Endodermal cell (in vitro differentiated cells): ENCODE measurements around the gene DCC. TPM values are rescaled to one million over a fixed set of nuclear protein-coding genes. Genes with fewer than 3 reads are reported as not detected.

Experiments
- DNase-seq: peaks from one replicate; pipeline ENCODE4 v3.0.0-alpha.2; 2017
- H3K27ac ChIP-seq: 2 replicates; pipeline ENCODE4 v1.5.1; 2013; ENCODE audit warnings: mild to moderate bottlenecking, low read depth, low read length, moderate library complexity
- H3K27me3 ChIP-seq: 2 replicates; pipeline ENCODE4 v1.6.1; 2013; ENCODE audit warnings: mild to moderate bottlenecking, low read length, moderate library complexity; ENCODE audit not compliant: insufficient read depth, control insufficient read depth, poor library complexity, severe bottlenecking
- H3K36me3 ChIP-seq: 2 replicates; pipeline ENCODE4 v1.7.0; 2013; ENCODE audit warnings: mild to moderate bottlenecking, low read length, moderate library complexity; ENCODE audit not compliant: control insufficient read depth, insufficient read depth
- H3K4me1 ChIP-seq: one replicate; pipeline ENCODE4 v1.7.0; 2013; ENCODE audit warnings: low read length; ENCODE audit not compliant: control insufficient read depth, insufficient read depth
- H3K4me3 ChIP-seq: 2 replicates; pipeline ENCODE4 v1.5.1; 2013; ENCODE audit warnings: mild to moderate bottlenecking, low read length, moderate library complexity
- H3K9ac ChIP-seq: 2 replicates; pipeline ENCODE4 v1.6.1; 2013; ENCODE audit warnings: mild to moderate bottlenecking, low read length, moderate library complexity; ENCODE audit not compliant: poor library complexity, severe bottlenecking; ENCODE audit errors: extremely low read depth
- H3K9me3 ChIP-seq: 2 replicates; pipeline ENCODE4 v1.6.1; 2013; ENCODE audit warnings: mild to moderate bottlenecking, low read length, moderate library complexity; ENCODE audit not compliant: control insufficient read depth
- H3K27ac Mint-ChIP-seq: 2 replicates; pipeline ENCODE4 v1.8.0; 2020; ENCODE audit warnings: mixed read lengths
- H3K27me3 Mint-ChIP-seq: 2 replicates; pipeline ENCODE4 v1.8.0; 2021; ENCODE audit warnings: mild to moderate bottlenecking, mixed read lengths; ENCODE audit not compliant: insufficient read depth
- H3K36me3 Mint-ChIP-seq: 2 replicates; pipeline ENCODE4 v1.8.0; 2020; ENCODE audit warnings: low read depth, mixed read lengths
- H3K4me1 Mint-ChIP-seq: 2 replicates; pipeline ENCODE4 v1.8.0; 2020; ENCODE audit warnings: mixed read lengths
- H3K4me3 Mint-ChIP-seq: 2 replicates; pipeline ENCODE4 v1.8.0; 2020; ENCODE audit warnings: mild to moderate bottlenecking, moderate library complexity, mixed read lengths
- H3K9me3 Mint-ChIP-seq: 2 replicates; pipeline ENCODE4 v1.8.0; 2020; ENCODE audit warnings: mild to moderate bottlenecking, mixed read lengths
- WGBS, 2 experiments: methylation state at CpG; one replicate each; pipeline versions ENCODE4 v1.1.5 to v1.1.7; 2013; ENCODE audit warnings: missing lambda C conversion rate in 2 of 2, mixed read lengths in 1 of 2; ENCODE audit not compliant: insufficient coverage in 1 of 2, insufficient read length in 1 of 2; 5-methylcytosine and 5-hydroxymethylcytosine counted together
- total RNA-seq, 2 donors: library from RNA; stranded (reverse); fragmentation: NEBNext Ultra II Directional in 1 of 2; extraction: Animal tissue kit (Norgen Biotek cat#: 25700) in 1 of 2; gene quantifications; 2 replicates in 1 of 2; 3 replicates in 1 of 2; pipeline ENCODE4 v1.2.1, GENCODE V29; 2021
- TF ChIP-seq, protein P1 (sequence below): fragments of 200-600 bp; sonication (generic); conservative IDR thresholded peaks from 2 replicates; pipeline ENCODE4 v1.5.0; 2021; ENCODE audit warnings: antibody characterized with exemption, mild to moderate bottlenecking

The DCC gene
- total RNA-seq, 2 donors from 2014 or later, result 0.77 to 0.97 TPM

DNA sequence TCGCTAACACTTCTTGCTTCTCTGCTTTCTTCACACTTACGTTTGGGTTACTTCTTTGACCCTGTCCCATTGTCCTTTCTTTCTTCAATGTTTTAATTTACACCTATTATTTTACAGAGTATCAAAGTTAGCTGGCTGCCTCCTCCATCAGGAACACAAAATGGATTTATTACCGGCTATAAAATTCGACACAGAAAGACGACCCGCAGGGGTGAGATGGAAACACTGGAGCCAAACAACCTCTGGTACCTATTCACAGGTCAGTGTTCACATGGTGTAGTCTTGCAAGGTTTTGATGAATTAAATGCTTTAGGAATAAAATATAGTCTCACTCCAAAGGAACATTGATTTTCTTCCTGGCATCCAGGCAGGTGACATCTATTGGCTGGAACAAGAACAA is 965.5 kb downstream of the DCC start:
- 93 to 100% methylated on average over 2 to 6 of the region's 6 CpGs for WGBS, 2 experiments
- no peaks in the 10 kb centered on the region for H3K36me3 Mint-ChIP-seq

DNA sequence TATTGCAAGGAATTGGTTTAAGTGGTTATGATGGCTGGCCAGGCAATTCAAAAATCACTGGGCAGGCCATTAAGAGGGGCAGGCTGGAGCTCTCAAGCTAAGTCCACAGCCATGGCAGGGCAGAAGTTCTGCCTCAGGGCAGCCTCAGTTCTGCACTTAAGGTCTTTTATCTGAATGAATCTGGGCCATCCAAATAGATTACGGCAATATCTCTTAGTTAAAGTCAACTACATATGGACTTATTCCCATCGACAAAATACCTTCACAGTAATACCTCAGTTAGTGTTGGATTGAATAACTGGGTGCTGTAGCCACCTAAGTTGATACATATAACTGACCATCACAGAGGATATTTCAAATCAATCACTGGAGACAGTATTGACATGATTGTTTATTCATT is 979.6 kb downstream of the DCC start:
- TF ChIP-seq, protein P1, sequence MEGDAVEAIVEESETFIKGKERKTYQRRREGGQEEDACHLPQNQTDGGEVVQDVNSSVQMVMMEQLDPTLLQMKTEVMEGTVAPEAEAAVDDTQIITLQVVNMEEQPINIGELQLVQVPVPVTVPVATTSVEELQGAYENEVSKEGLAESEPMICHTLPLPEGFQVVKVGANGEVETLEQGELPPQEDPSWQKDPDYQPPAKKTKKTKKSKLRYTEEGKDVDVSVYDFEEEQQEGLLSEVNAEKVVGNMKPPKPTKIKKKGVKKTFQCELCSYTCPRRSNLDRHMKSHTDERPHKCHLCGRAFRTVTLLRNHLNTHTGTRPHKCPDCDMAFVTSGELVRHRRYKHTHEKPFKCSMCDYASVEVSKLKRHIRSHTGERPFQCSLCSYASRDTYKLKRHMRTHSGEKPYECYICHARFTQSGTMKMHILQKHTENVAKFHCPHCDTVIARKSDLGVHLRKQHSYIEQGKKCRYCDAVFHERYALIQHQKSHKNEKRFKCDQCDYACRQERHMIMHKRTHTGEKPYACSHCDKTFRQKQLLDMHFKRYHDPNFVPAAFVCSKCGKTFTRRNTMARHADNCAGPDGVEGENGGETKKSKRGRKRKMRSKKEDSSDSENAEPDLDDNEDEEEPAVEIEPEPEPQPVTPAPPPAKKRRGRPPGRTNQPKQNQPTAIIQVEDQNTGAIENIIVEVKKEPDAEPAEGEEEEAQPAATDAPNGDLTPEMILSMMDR, result no peak
- Histone ChIP-seq H3K27ac (no peak overlapping the region), H3K9me3 (no peaks in the 10 kb centered on the region), H3K4me1 (no peaks in the 10 kb centered on the region), H3K27me3 (no peaks in the 10 kb centered on the region), H3K9ac (no peak overlapping the region), H3K4me3 (no peak overlapping the region), H3K36me3 (no peaks in the 10 kb centered on the region)
- DNase-seq, result no peak
- no peak overlapping the region for H3K4me3 Mint-ChIP-seq
- H3K4me1 Mint-ChIP-seq, result no peaks in the 10 kb centered on the region
- no peaks in the 10 kb centered on the region for H3K9me3 Mint-ChIP-seq
- H3K27ac Mint-ChIP-seq, result no peak overlapping the region
- no peaks in the 10 kb centered on the region for H3K36me3 Mint-ChIP-seq
- H3K27me3 Mint-ChIP-seq, result no peaks in the 10 kb centered on the region
- 92 to 100% methylated on average over 1 to 2 of the region's 2 CpGs for WGBS, 2 experiments

More for the DNA sequence above, 965.5 kb downstream of the DCC start:
- Histone ChIP-seq H3K9ac (no peak overlapping the region), H3K27me3 (no peaks in the 10 kb centered on the region), H3K27ac (no peak overlapping the region), H3K4me3 (no peak overlapping the region), H3K36me3 (no peaks in the 10 kb centered on the region), H3K9me3 (no peaks in the 10 kb centered on the region), H3K4me1 (no peaks in the 10 kb centered on the region)
- H3K27ac Mint-ChIP-seq, result no peak overlapping the region
- no peaks in the 10 kb centered on the region for H3K4me1 Mint-ChIP-seq
- H3K9me3 Mint-ChIP-seq, result no peaks in the 10 kb centered on the region
- no peaks in the 10 kb centered on the region for H3K27me3 Mint-ChIP-seq
- DNase-seq, result no peak
- TF ChIP-seq, protein P1, result no peak
- H3K4me3 Mint-ChIP-seq, result no peak overlapping the region

DNA sequence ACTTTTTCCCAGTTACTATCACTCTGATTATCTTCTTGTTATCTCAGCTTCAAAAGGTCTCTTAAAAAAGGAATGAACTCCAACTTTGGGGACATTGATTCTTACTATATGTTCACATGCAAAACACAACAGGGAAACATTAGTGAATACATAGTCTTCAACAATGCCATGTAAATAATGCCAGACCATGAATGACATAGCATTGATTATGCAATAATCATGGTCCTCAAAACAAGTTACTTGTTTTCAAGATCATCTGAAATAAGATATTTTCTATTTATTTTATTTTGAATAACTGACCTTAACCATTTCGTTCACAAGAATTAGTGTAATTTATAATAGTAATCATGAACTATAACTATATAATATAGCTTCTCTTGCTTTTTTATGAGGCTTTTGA is 982.2 kb downstream of the DCC start:
- Histone ChIP-seq H3K9me3 (no peaks in the 10 kb centered on the region), H3K4me3 (no peak overlapping the region), H3K4me1 (no peaks in the 10 kb centered on the region), H3K36me3 (no peaks in the 10 kb centered on the region), H3K27me3 (no peaks in the 10 kb centered on the region), H3K9ac (no peak overlapping the region), H3K27ac (no peak overlapping the region)
- Mint-ChIP-seq H3K36me3 (no peaks in the 10 kb centered on the region), H3K4me1 (no peaks in the 10 kb centered on the region), H3K4me3 (no peak overlapping the region), H3K27ac (no peak overlapping the region), H3K27me3 (no peaks in the 10 kb centered on the region), H3K9me3 (no peaks in the 10 kb centered on the region)
- TF ChIP-seq, protein P1, result no peak
- no peak for DNase-seq
- no CpG with 5 or more reads among the region's 1 CpG for WGBS, 2 experiments
